Neutrophil (primary cell): Measurements from ENCODE around the gene HCK.

Experiments
- H3K27ac ChIP-seq: fragments of 200-600 bp; sonication (generic); 2 replicates; pipeline ENCODE4 v1.5.1; 2016; ENCODE audit warnings: mild to moderate bottlenecking, moderate library complexity
- H3K27me3 ChIP-seq: fragments of 200-600 bp; sonication (generic); 2 replicates; pipeline ENCODE4 v1.6.0; 2016; ENCODE audit warnings: mild to moderate bottlenecking
- H3K36me3 ChIP-seq: fragments of 200-600 bp; sonication (generic); 2 replicates; pipeline ENCODE4 v1.5.1; 2017
- H3K4me1 ChIP-seq, 2 experiments: fragments of 200-600 bp in 1 of 2; sonication (generic) in 1 of 2; 1 replicate in 1 of 2; 2 replicates in 1 of 2; pipeline versions ENCODE4 v1.5.1 to v1.6.1; 2013 to 2016; ENCODE audit warnings: low read depth in 1 of 2, low read length in 1 of 2, mild to moderate bottlenecking in 1 of 2, moderate library complexity in 1 of 2; ENCODE audit not compliant: control insufficient read depth in 1 of 2, insufficient read depth in 1 of 2
- H3K4me3 ChIP-seq, 2 experiments: fragments of 200-600 bp in 1 of 2; sonication (generic) in 1 of 2; 1 replicate in 1 of 2; 2 replicates in 1 of 2; pipeline ENCODE4 v1.5.1; 2013 to 2016; ENCODE audit warnings: low read depth in 1 of 2, low read length in 1 of 2, mild to moderate bottlenecking in 1 of 2, moderate library complexity in 1 of 2
- H3K9me3 ChIP-seq: fragments of 200-600 bp; sonication (generic); 2 replicates; pipeline ENCODE4 v1.5.1; 2016
- CTCF ChIP-seq: fragments of 200-600 bp; sonication (generic); IDR thresholded peaks from 2 replicates; pipeline ENCODE4 v1.5.1; 2016; ENCODE audit warnings: antibody characterized with exemption

HCK gene

DNA sequence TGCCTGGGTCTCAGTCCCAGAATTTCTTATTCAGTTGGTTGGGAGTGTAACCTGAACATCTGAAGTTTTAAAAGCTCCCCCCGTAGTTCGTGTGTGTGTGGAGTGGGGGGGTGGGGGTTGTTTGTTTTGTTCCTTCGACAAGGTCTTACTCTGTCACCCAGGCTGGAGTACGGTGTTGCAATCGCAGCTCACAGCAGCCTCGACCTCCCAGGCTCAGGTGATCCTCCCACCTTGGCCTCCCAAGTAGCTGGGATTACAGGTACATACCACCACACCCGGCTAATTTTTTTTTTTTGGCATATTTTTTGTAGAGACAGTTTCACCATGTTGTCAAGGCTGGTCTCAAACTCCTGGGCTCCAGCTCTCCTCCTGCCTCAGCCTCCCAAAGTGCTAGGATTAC, 38.7 kb upstream of the HCK start:
- H3K27ac ChIP-seq, result no peak overlapping the region

DNA sequence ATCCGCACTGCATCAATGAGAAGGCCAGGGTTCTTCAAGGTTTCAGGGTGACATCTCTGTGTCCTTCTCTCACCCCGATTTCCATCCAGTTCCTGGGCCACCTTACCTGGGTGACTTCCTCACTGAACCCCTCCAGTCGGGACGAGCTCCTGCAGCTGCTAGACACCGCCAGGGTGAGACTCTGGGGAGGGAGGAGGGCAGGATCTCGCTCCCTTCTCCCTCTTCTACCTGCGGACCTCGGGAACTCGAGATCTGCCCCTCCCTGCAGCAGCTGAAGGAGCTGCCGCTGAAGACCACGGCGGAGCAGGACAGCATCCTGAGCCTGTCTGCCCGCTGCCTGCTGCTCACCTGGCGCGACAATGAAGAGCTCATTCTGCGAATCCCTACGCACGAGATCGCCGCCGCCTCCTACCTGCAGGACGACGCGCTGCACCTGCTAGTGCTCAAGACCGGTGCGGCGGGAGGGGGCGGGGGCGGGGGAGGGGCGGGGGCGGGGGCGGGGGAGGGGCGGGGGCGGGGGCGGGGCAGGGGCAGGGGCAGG, 34.3 kb upstream of the HCK start:
- peaks cover 97% of the 10 kb centered on the region for H3K27me3 ChIP-seq
- H3K9me3 ChIP-seq, result no peaks in the 10 kb centered on the region
- no peak overlapping the region for H3K27ac ChIP-seq
- TF ChIP-seq CTCF, result peak; percentile 48
- H3K4me1 ChIP-seq, result peaks cover 12 to 19% of the 10 kb centered on the region in 2 experiments
- H3K36me3 ChIP-seq, result no peaks in the 10 kb centered on the region
- peak overlapping the region in 1 of 2 experiments; percentile 78 for H3K4me3 ChIP-seq

More for the DNA sequence above, 38.7 kb upstream of the HCK start:
- peaks cover 5 to 7% of the 10 kb centered on the region in 2 experiments for H3K4me1 ChIP-seq
- peaks cover 80% of the 10 kb centered on the region for H3K27me3 ChIP-seq
- no peak overlapping the region for H3K4me3 ChIP-seq
- H3K36me3 ChIP-seq, result no peaks in the 10 kb centered on the region
- no peak for TF ChIP-seq CTCF
- H3K9me3 ChIP-seq, result no peaks in the 10 kb centered on the region

DNA sequence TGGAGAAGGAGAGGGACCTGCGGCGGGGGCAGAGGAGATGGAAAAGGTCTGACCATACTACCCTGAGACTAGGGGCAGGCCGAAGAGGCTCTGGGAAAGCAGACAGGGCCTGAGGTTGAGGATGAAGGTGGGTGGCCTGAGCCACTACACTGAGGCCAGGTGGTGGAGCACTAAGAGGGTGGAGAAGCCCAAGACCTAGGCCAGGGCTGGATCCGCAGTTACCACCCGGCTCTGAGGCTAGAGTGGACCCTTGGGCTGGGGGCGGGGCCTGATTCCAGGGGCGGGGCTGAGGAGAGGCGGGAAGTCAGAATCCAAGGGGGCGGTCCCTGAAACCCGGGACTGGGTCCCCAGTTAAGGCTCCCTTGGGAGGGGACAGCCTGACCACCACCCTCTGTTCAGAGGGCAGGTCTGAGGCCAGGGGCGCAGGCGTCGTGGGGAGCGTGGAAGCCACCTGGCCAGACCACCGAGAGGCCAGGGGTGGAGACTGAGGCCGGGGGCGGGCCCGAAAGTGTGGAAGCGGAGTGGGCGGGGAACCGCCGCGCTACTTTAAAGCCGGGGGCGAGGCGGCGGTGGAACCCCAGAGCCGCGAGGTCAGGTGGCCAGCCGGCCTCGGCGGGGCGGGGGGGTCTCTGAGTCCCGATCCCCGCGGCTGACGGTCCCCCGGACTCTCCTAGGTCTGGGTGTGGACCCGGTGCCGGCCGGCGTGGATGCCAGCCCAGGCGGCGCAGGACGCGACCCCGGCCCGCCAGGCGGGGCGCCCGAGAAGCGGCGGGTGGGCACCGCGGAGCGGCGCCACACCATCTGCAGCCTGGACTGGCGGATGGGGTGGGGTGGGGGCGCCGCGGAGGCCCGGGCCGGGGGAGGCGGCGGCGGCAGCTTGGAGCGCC, 33.5 kb upstream of the HCK start:
- Histone ChIP-seq H3K4me3 (peak overlapping the region; percentile 65 to 78), H3K27me3 (peaks cover 97% of the 10 kb centered on the region), H3K4me1 (peaks cover 12 to 19% of the 10 kb centered on the region in 2 experiments), H3K27ac (no peak overlapping the region), H3K36me3 (no peaks in the 10 kb centered on the region), H3K9me3 (no peaks in the 10 kb centered on the region)
- TF ChIP-seq CTCF, result no peak

DNA sequence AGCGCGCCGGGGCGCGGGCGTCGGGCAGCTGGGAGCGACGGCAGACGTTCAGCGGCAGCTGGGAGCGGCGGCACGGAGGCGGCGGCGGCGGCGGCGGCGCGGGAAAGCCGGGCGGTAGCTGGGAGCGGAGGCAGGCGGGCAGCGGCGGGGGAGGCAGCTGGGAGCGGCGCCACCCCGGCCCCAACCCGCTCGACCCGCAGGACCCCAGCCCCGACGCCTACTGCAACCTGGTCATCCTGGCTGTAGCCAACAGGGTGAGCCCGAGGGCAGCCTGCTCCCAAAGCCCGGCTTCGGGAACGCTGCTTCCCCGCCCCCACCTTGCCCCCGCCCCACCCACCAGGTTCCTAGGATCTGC, 32.9 kb upstream of the HCK start:
- Histone ChIP-seq H3K27me3 (peaks cover 100% of the 10 kb centered on the region), H3K4me3 (peak overlapping the region; percentile 15 to 36), H3K36me3 (no peaks in the 10 kb centered on the region), H3K9me3 (no peaks in the 10 kb centered on the region), H3K27ac (no peak overlapping the region), H3K4me1 (peaks cover 12 to 19% of the 10 kb centered on the region in 2 experiments)
- no peak for TF ChIP-seq CTCF

GRCh38 chr20:32019563-32020463, 32.2 kb upstream of the HCK start:
- no peak for TF ChIP-seq CTCF
- Histone ChIP-seq H3K36me3 (no peaks in the 10 kb centered on the region), H3K27me3 (peaks cover 100% of the 10 kb centered on the region), H3K9me3 (no peaks in the 10 kb centered on the region), H3K4me1 (peaks cover 12 to 19% of the 10 kb centered on the region in 2 experiments), H3K4me3 (peak overlapping the region; percentile 15 to 36), H3K27ac (no peak overlapping the region)
